Measurements from ENCODE around the gene CSF2. TPM values are rescaled to one million over a fixed set of nuclear protein-coding genes. Genes with fewer than 3 reads are reported as not detected.

The CSF2 gene
- total RNA-seq, 2 donors from 2014 or later: not detected

- Histone ChIP-seq H3K9me3 (no peaks in the 10 kb centered on the region), H3K27me3 (replicated peaks; ENCODE audit: insufficient read depth) (no peaks in the 10 kb centered on the region), H3K4me3 (no peak overlapping the region), H3K27ac (no peak overlapping the region), H3K36me3 (no peaks in the 10 kb centered on the region), H3K4me1 (ENCODE audit: control insufficient read depth in 1 of 2, low read depth in 2 of 2) (no peaks in the 10 kb centered on the region)
- no peak for ATAC-seq (ENCODE audit: insufficient number of reproducible peaks, low FRiP score, low read depth)
- no peak for TF ChIP-seq CTCF (IDR thresholded peaks at IDR 0.05)
- DNase-seq (ENCODE audit: low spot score): no peak
Observed at GRCh38 chr5:132079081-132079480, 5.5 kb downstream of the CSF2 start.

GRCh38 chr5:132079619-132080018, 6.0 kb downstream of the CSF2 start:
- Histone ChIP-seq H3K9me3 (no peaks in the 10 kb centered on the region), H3K27ac (no peak overlapping the region), H3K4me3 (no peak overlapping the region), H3K36me3 (no peaks in the 10 kb centered on the region), H3K4me1 (ENCODE audit: control insufficient read depth in 1 of 2, low read depth in 2 of 2) (no peaks in the 10 kb centered on the region), H3K27me3 (replicated peaks; ENCODE audit: insufficient read depth) (no peaks in the 10 kb centered on the region)
- DNase-seq (ENCODE audit: low spot score) (no peak), ATAC-seq (ENCODE audit: insufficient number of reproducible peaks, low FRiP score, low read depth) (no peak)
- no peak for TF ChIP-seq CTCF (IDR thresholded peaks at IDR 0.05)

- Histone ChIP-seq H3K27ac (no peak overlapping the region), H3K4me1 (ENCODE audit: control insufficient read depth in 1 of 2, low read depth in 2 of 2) (peaks cover 1 to 6% of the 10 kb centered on the region in 2 donors), H3K9me3 (no peaks in the 10 kb centered on the region), H3K4me3 (no peak overlapping the region), H3K27me3 (replicated peaks; ENCODE audit: insufficient read depth) (no peaks in the 10 kb centered on the region), H3K36me3 (no peaks in the 10 kb centered on the region)
- ATAC-seq (ENCODE audit: insufficient number of reproducible peaks, low FRiP score, low read depth) (no peak), DNase-seq (ENCODE audit: low spot score) (no peak)
- TF ChIP-seq CTCF (IDR thresholded peaks at IDR 0.05): no peak
Observed at GRCh38 chr5:132080595-132080994, 7.0 kb downstream of the CSF2 start.

GRCh38 chr5:132081458-132081857, 7.9 kb downstream of the CSF2 start:
- Histone ChIP-seq H3K9me3 (no peaks in the 10 kb centered on the region), H3K27ac (no peak overlapping the region), H3K27me3 (replicated peaks; ENCODE audit: insufficient read depth) (no peaks in the 10 kb centered on the region), H3K36me3 (no peaks in the 10 kb centered on the region), H3K4me1 (ENCODE audit: control insufficient read depth in 1 of 2, low read depth in 2 of 2) (peaks cover 7 to 15% of the 10 kb centered on the region in 2 donors), H3K4me3 (no peak overlapping the region)
- TF ChIP-seq CTCF (IDR thresholded peaks at IDR 0.05): no peak
- no peak for ATAC-seq (ENCODE audit: insufficient number of reproducible peaks, low FRiP score, low read depth)
- no peak for DNase-seq (ENCODE audit: low spot score)

GRCh38 chr5:132082329-132083023, 8.9 kb downstream of the CSF2 start:
- ATAC-seq (ENCODE audit: insufficient number of reproducible peaks, low FRiP score, low read depth): no peak
- Histone ChIP-seq H3K27ac (no peak overlapping the region), H3K4me1 (ENCODE audit: control insufficient read depth in 1 of 2, low read depth in 2 of 2) (peaks cover 7 to 25% of the 10 kb centered on the region in 2 donors), H3K4me3 (no peak overlapping the region), H3K27me3 (replicated peaks; ENCODE audit: insufficient read depth) (no peaks in the 10 kb centered on the region), H3K36me3 (no peaks in the 10 kb centered on the region), H3K9me3 (no peaks in the 10 kb centered on the region)
- no peak for TF ChIP-seq CTCF (IDR thresholded peaks at IDR 0.05)
- DNase-seq (ENCODE audit: low spot score): no peak
